Keratinocyte (primary cell): ENCODE results near the gene TACC2. TPM values are rescaled to one million over a fixed set of nuclear protein-coding genes. Genes with fewer than 3 reads are reported as not detected.
"Not testable (repeated sequence)": the region's sequence is repeated elsewhere in the genome, so short reads cannot be mapped to it uniquely, and the experiment has no call there.

ENCODE experiments used
- DNase-seq: peaks from one replicate; pipeline ENCODE4 v3.0.0-alpha.2; 2011; ENCODE audit warnings: low read depth, missing footprints, low spot score
- FAIRE-seq: peaks from 2 replicates; lab custom pipeline; 2011; peaks lifted over from hg19 to GRCh38; lab: Jason Lieb, UNC
- H2AFZ ChIP-seq: 2 replicates; pipeline ENCODE4 v1.6.0; 2012; ENCODE audit warnings: low read length, control low read depth, inconsistent platforms; ENCODE audit not compliant: control insufficient read depth
- H3K27ac ChIP-seq: 2 replicates; pipeline ENCODE4 v1.5.1; 2011; ENCODE audit warnings: low read length; ENCODE audit not compliant: control insufficient read depth, insufficient read depth
- H3K27me3 ChIP-seq: 3 replicates; pipeline ENCODE4 v1.6.0; 2011; ENCODE audit warnings: low read length; ENCODE audit not compliant: control insufficient read depth, insufficient read depth; ENCODE audit errors: extremely low read depth
- H3K36me3 ChIP-seq, 2 experiments: 2 replicates in 1 of 2; 3 replicates in 1 of 2; pipeline ENCODE4 v1.5.1; 2011; ENCODE audit warnings: low read length in 2 of 2, mild to moderate bottlenecking in 1 of 2; ENCODE audit not compliant: control insufficient read depth in 2 of 2, insufficient read depth in 2 of 2; ENCODE audit errors: extremely low read depth in 1 of 2
- H3K4me1 ChIP-seq: 3 replicates; pipeline ENCODE4 v1.5.1; 2011; ENCODE audit warnings: low read length; ENCODE audit not compliant: control insufficient read depth, insufficient read depth; ENCODE audit errors: extremely low read depth
- H3K4me2 ChIP-seq: 3 replicates; pipeline ENCODE4 v1.6.0; 2011; ENCODE audit warnings: low read depth, low read length; ENCODE audit not compliant: control insufficient read depth, insufficient read depth; ENCODE audit errors: extremely low read depth
- H3K4me3 ChIP-seq, 3 experiments: fragments of 200-600 bp in 1 of 3; sonication (generic) in 1 of 3; 2 replicates in 2 of 3; 3 replicates in 1 of 3; pipeline ENCODE4 v1.5.1; 2011 to 2016; ENCODE audit warnings: low read length in 3 of 3, mild to moderate bottlenecking in 3 of 3, control low read depth in 2 of 3, inconsistent platforms in 1 of 3, low read depth in 1 of 3, mixed read lengths in 1 of 3, mixed run types in 1 of 3, moderate library complexity in 1 of 3; ENCODE audit not compliant: control insufficient read depth in 2 of 3, insufficient read depth in 2 of 3; ENCODE audit errors: extremely low read depth in 1 of 3
- H3K79me2 ChIP-seq: 2 replicates; pipeline ENCODE4 v1.6.0; 2012; ENCODE audit warnings: low read length; ENCODE audit not compliant: control insufficient read depth, insufficient read depth
- H3K9ac ChIP-seq: 3 replicates; pipeline ENCODE4 v1.6.0; 2011; ENCODE audit warnings: low read length; ENCODE audit not compliant: control insufficient read depth, insufficient read depth; ENCODE audit errors: extremely low read depth
- H3K9me1 ChIP-seq: 3 replicates; pipeline ENCODE4 v1.6.0; 2011; ENCODE audit warnings: low read length; ENCODE audit not compliant: control insufficient read depth, insufficient read depth; ENCODE audit errors: extremely low read depth
- H3K9me3 ChIP-seq: 2 replicates; pipeline ENCODE4 v1.5.1; 2012; ENCODE audit warnings: low read depth, low read length; ENCODE audit not compliant: control insufficient read depth
- H4K20me1 ChIP-seq: 3 replicates; pipeline ENCODE4 v1.6.0; 2011; ENCODE audit warnings: low read length; ENCODE audit not compliant: control insufficient read depth, insufficient read depth; ENCODE audit errors: extremely low read depth
- CTCF ChIP-seq, 3 experiments: IDR thresholded peaks in 1 of 3; conservative IDR thresholded peaks in 1 of 3; optimal IDR thresholded peaks in 1 of 3; 2 replicates in 2 of 3; 3 replicates in 1 of 3; pipeline versions ENCODE3 to v1.5.1; 2011; ENCODE audit warnings: low read length in 3 of 3, mild to moderate bottlenecking in 3 of 3, moderate library complexity in 2 of 3, control low read depth in 1 of 3, inconsistent platforms in 1 of 3; ENCODE audit not compliant: insufficient read depth in 2 of 3; ENCODE audit errors: extremely low read depth in 1 of 3
- EZH2 ChIP-seq: IDR thresholded peaks from one replicate; pipeline ENCODE4 v1.6.1; 2012; ENCODE audit warnings: inconsistent platforms, mild to moderate bottlenecking, low read length, moderate library complexity
- dilution Hi-C: fragments of 300-500 bp; cut with MboI; formaldehyde crosslinking; loops from one replicate; pipeline ENCODE4 v1.7.0; 2020; ENCODE audit warnings: low sequenced_read_pairs; ENCODE audit not compliant: extremely low pct_ligation_motif_present
- polyA plus RNA-seq, 5 experiments: library from polyadenylated mRNA; depleted of rRNA in 3 of 5; stranded (reverse) in 3 of 5; stranded (forward) in 1 of 5; unstranded in 1 of 5; fragments of >200 nt; gene quantifications; 1 replicate in 1 of 5; 2 replicates in 3 of 5; 3 replicates in 1 of 5; pipeline versions ENCODE4 v1.2.1 to v1.2.3, GENCODE V29; 2011 to 2012; ENCODE audit warnings: missing spikeins in 2 of 5, low read depth in 1 of 5, low replicate concordance in 1 of 5

The TACC2 gene
- polyA plus RNA-seq, 1 donor (not counting 4 experiments of a cell fraction or from before 2014, with no cell fraction given) = 12.8 TPM

DNA sequence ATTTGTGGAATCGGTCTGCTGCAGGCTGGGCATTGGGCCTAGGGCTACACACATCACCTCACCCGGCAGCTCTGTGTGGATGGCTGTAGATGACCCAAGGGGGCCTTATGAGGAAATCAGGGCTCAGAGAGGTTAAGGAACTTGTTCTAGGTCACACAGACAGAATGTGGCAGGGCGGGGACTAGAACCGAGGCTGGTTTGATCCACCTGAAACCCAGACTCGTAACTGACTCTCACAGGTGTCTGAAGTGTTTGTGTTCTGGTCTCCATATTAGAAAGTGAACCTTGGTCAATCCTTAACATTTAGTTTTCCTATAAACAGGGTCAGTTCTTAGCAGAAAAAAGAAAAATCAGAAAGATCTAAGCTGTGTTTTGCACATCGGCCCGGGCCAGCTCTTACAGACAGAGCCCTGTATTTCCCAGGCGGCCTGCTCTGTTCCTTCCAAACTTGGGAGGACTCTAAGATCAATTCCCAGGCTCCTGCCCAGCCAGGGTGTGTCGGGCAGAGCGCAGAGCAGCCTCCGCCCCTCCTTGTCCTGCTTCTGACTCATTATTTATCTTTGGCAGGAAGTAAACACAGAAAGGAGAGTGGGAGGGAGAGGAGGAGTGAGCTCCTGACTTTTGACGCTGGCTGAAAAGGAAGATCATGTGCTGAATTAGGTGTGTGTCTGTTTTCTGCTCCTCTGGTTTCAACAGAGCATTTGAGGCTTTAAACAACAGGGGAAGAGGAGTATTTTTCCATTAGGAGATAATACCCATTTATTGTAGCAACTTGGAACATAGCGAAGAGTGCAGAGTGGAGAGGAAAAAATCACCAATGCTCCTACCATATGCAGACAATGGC, 74.1 kb downstream of the TACC2 start:
- H3K4me2 ChIP-seq = peak overlapping the region; percentile 68
- FAIRE-seq = peak; percentile 96
- H3K36me3 ChIP-seq = no peaks in the 10 kb centered on the region
- H3K9me1 ChIP-seq = no peaks in the 10 kb centered on the region
- peak overlapping the region; percentile 92 for H3K27ac ChIP-seq
- H3K4me3 ChIP-seq = peak overlapping the region in 1 of 3 experiments; percentile 30
- no peaks in the 10 kb centered on the region for H3K9me3 ChIP-seq
- H3K79me2 ChIP-seq = no peaks in the 10 kb centered on the region
- peak overlapping the region; percentile 69 for H3K9ac ChIP-seq
- no peak for DNase-seq
- H2AFZ ChIP-seq = peak overlapping the region; percentile 67
- H3K27me3 ChIP-seq = no peaks in the 10 kb centered on the region
- TF ChIP-seq EZH2 (no peak), CTCF (optimal IDR thresholded peaks at IDR 0.05 in 1 of 3, IDR thresholded peaks at IDR 0.05 in 1 of 3, conservative IDR thresholded peaks at IDR 0.05 in 1 of 3; ENCODE audit: extremely low read depth in 1 of 3, insufficient read depth in 2 of 3, low read length in 3 of 3) (no peak)
- H3K4me1 ChIP-seq = peaks cover 16% of the 10 kb centered on the region
- H4K20me1 ChIP-seq = no peaks in the 10 kb centered on the region
- dilution Hi-C loops = no loop called here

DNA sequence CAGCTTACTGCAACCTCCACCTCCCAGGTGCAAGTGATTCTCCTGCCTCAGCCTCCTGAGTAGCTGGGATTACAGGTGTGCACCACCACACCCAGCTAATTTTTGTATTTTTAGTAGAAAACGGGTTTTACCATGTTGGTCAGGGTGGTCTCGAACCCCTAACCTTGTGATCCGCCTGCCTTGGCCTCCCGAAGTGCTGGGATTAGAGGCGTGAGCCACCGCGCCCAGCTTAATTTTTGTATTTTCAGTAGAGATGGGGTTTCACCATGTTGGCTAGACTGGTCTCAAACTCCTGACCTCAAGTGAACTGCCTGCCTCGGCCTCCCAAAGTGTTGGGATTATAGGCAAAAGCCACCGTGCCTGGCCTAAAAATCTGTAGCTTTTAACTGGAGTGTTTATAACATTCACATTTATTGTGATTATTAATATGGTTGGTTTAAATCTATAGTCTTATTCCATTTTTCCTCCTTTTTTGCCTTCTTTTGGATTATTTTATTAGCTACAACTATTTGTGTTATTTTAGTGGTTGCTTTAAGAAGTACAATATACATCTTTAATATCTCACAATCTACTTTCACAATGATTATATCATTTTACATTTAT, 77.5 kb downstream of the TACC2 start:
- H3K4me1 ChIP-seq = peaks cover 23% of the 10 kb centered on the region
- H3K4me2 ChIP-seq, H3K9me1 ChIP-seq, H4K20me1 ChIP-seq, H3K9me3 ChIP-seq, DNase-seq, H3K9ac ChIP-seq, H3K79me2 ChIP-seq, H2AFZ ChIP-seq, FAIRE-seq, H3K36me3 ChIP-seq, H3K27me3 ChIP-seq, H3K4me3 ChIP-seq, H3K27ac ChIP-seq, dilution Hi-C loops: not testable (repeated sequence)
